ENCODE data around the gene GTF2E1. TPM values are rescaled to one million over a fixed set of nuclear protein-coding genes. Genes with fewer than 3 reads are reported as not detected.

The GTF2E1 gene
- total RNA-seq, 1 experiment from 2014 or later: 78.0 TPM

DNA sequence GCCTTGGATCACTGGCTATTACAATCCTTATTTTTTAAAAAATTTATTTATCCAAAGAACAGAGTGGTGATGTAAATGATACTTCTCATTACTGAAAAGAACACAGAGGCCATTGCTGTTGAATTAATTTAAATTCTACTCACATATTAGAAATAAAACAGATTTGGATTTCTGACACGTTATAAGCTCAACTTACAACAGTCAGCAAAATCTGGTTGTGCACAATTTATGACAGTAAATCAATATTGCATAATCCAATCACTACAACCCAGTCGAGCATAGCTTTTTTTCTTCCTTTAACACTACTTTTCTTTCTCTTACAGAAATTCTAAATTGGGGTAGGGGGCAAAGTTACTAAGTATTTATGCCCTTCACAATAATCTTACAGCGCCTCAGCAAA, 43.2 kb upstream of the GTF2E1 start:
- POLR2A ChIA-PET: no interaction called here
- CTCF ChIA-PET: interaction anchor here (1.6 kb wide), 1 partner anchor 96 kb away, joined by 7 read pairs; no protein-coding TSS in a partner anchor

More for the DNA sequence above, 43.2 kb upstream of the GTF2E1 start:
- H3K27me3 Mint-ChIP-seq (ENCODE audit: low read depth): no peaks in the 10 kb centered on the region
- peaks cover 12% of the 10 kb centered on the region for H3K9me3 Mint-ChIP-seq
- no peak overlapping the region for H3K4me3 Mint-ChIP-seq
- peaks cover 34% of the 10 kb centered on the region for H3K4me1 Mint-ChIP-seq
- H3K36me3 Mint-ChIP-seq: peaks cover 14% of the 10 kb centered on the region
- H3K27ac Mint-ChIP-seq: peak overlapping the region; percentile 9; the same call in 1 of the 2 replicates
- ATAC-seq (no peak), DNase-seq (ENCODE audit: low spot score) (no peak)
- TF ChIP-seq, protein P1, sequence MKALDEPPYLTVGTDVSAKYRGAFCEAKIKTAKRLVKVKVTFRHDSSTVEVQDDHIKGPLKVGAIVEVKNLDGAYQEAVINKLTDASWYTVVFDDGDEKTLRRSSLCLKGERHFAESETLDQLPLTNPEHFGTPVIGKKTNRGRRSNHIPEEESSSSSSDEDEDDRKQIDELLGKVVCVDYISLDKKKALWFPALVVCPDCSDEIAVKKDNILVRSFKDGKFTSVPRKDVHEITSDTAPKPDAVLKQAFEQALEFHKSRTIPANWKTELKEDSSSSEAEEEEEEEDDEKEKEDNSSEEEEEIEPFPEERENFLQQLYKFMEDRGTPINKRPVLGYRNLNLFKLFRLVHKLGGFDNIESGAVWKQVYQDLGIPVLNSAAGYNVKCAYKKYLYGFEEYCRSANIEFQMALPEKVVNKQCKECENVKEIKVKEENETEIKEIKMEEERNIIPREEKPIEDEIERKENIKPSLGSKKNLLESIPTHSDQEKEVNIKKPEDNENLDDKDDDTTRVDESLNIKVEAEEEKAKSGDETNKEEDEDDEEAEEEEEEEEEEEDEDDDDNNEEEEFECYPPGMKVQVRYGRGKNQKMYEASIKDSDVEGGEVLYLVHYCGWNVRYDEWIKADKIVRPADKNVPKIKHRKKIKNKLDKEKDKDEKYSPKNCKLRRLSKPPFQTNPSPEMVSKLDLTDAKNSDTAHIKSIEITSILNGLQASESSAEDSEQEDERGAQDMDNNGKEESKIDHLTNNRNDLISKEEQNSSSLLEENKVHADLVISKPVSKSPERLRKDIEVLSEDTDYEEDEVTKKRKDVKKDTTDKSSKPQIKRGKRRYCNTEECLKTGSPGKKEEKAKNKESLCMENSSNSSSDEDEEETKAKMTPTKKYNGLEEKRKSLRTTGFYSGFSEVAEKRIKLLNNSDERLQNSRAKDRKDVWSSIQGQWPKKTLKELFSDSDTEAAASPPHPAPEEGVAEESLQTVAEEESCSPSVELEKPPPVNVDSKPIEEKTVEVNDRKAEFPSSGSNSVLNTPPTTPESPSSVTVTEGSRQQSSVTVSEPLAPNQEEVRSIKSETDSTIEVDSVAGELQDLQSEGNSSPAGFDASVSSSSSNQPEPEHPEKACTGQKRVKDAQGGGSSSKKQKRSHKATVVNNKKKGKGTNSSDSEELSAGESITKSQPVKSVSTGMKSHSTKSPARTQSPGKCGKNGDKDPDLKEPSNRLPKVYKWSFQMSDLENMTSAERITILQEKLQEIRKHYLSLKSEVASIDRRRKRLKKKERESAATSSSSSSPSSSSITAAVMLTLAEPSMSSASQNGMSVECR (CRISPR knock-in tag; IDR thresholded peaks at IDR 0.05; ENCODE audit: borderline replicate concordance): no peak
- TF ChIP-seq TEAD4 (CRISPR knock-in tag; IDR thresholded peaks at IDR 0.05) (no peak), IRF2 (CRISPR knock-in tag; IDR thresholded peaks at IDR 0.05; ENCODE audit: borderline replicate concordance, low read depth) (no peak), GRHL2 (CRISPR knock-in tag; IDR thresholded peaks at IDR 0.05; ENCODE audit: insufficient replicate concordance, severe bottlenecking) (no peak), OVOL2 (CRISPR knock-in tag; IDR thresholded peaks at IDR 0.05; ENCODE audit: borderline replicate concordance) (no peak), SMAD3 (CRISPR knock-in tag; IDR thresholded peaks at IDR 0.05; ENCODE audit: borderline replicate concordance) (no peak), ZBTB21 (CRISPR knock-in tag; IDR thresholded peaks at IDR 0.05; ENCODE audit: borderline replicate concordance) (no peak), MYBL2 (CRISPR knock-in tag; IDR thresholded peaks at IDR 0.05) (no peak), NR3C1 (CRISPR knock-in tag; conservative IDR thresholded peaks at IDR 0.05; ENCODE audit: low read depth) (no peak)
- TF ChIP-seq, protein P2, sequence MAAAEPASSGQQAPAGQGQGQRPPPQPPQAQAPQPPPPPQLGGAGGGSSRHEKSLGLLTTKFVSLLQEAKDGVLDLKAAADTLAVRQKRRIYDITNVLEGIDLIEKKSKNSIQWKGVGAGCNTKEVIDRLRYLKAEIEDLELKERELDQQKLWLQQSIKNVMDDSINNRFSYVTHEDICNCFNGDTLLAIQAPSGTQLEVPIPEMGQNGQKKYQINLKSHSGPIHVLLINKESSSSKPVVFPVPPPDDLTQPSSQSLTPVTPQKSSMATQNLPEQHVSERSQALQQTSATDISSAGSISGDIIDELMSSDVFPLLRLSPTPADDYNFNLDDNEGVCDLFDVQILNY (CRISPR knock-in tag; IDR thresholded peaks at IDR 0.05): no peak
- TF ChIP-seq, protein P3, sequence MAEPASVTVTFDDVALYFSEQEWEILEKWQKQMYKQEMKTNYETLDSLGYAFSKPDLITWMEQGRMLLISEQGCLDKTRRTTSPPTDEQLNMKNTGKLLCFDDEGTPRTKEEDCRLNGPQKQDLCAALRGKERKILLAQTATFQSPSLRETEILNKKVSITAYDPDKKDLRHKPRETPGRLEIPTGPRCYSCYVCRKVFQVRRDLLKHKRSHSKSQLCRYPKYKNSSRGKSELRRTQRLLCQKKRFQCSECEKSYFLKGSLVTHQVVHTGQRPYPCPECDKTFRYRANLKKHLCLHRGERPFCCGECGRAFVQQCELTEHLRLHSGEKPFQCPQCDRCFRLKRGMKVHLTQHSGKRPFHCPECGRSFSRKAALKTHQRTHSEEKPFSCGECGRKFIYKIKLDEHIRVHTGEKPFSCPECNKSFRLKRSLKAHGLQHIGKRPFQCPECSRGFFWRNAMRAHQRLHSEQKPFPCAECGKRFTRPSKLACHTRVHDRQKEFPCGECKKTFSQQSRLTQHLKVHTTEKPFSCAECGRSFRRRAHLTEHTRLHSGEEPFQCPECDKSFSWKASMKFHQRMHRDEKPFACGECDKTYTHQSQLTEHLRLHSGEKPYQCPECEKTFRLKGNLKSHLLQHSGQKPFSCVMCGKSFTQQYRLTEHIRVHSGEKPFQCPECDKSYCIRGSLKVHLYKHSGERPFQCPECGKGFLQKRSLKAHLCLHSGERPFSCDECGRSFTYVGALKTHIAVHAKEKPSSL (CRISPR knock-in tag; conservative IDR thresholded peaks at IDR 0.05): no peak
- TF ChIP-seq, protein P4, sequence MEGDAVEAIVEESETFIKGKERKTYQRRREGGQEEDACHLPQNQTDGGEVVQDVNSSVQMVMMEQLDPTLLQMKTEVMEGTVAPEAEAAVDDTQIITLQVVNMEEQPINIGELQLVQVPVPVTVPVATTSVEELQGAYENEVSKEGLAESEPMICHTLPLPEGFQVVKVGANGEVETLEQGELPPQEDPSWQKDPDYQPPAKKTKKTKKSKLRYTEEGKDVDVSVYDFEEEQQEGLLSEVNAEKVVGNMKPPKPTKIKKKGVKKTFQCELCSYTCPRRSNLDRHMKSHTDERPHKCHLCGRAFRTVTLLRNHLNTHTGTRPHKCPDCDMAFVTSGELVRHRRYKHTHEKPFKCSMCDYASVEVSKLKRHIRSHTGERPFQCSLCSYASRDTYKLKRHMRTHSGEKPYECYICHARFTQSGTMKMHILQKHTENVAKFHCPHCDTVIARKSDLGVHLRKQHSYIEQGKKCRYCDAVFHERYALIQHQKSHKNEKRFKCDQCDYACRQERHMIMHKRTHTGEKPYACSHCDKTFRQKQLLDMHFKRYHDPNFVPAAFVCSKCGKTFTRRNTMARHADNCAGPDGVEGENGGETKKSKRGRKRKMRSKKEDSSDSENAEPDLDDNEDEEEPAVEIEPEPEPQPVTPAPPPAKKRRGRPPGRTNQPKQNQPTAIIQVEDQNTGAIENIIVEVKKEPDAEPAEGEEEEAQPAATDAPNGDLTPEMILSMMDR (IDR thresholded peaks at IDR 0.05): no peak
- TF ChIP-seq, protein P5, sequence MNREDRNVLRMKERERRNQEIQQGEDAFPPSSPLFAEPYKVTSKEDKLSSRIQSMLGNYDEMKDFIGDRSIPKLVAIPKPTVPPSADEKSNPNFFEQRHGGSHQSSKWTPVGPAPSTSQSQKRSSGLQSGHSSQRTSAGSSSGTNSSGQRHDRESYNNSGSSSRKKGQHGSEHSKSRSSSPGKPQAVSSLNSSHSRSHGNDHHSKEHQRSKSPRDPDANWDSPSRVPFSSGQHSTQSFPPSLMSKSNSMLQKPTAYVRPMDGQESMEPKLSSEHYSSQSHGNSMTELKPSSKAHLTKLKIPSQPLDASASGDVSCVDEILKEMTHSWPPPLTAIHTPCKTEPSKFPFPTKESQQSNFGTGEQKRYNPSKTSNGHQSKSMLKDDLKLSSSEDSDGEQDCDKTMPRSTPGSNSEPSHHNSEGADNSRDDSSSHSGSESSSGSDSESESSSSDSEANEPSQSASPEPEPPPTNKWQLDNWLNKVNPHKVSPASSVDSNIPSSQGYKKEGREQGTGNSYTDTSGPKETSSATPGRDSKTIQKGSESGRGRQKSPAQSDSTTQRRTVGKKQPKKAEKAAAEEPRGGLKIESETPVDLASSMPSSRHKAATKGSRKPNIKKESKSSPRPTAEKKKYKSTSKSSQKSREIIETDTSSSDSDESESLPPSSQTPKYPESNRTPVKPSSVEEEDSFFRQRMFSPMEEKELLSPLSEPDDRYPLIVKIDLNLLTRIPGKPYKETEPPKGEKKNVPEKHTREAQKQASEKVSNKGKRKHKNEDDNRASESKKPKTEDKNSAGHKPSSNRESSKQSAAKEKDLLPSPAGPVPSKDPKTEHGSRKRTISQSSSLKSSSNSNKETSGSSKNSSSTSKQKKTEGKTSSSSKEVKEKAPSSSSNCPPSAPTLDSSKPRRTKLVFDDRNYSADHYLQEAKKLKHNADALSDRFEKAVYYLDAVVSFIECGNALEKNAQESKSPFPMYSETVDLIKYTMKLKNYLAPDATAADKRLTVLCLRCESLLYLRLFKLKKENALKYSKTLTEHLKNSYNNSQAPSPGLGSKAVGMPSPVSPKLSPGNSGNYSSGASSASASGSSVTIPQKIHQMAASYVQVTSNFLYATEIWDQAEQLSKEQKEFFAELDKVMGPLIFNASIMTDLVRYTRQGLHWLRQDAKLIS (CRISPR knock-in tag; IDR thresholded peaks at IDR 0.05; ENCODE audit: borderline replicate concordance): no peak
- TF ChIP-seq, protein P6, sequence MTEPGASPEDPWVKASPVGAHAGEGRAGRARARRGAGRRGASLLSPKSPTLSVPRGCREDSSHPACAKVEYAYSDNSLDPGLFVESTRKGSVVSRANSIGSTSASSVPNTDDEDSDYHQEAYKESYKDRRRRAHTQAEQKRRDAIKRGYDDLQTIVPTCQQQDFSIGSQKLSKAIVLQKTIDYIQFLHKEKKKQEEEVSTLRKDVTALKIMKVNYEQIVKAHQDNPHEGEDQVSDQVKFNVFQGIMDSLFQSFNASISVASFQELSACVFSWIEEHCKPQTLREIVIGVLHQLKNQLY (CRISPR knock-in tag; IDR thresholded peaks at IDR 0.05): no peak
- TF ChIP-seq, protein P7, sequence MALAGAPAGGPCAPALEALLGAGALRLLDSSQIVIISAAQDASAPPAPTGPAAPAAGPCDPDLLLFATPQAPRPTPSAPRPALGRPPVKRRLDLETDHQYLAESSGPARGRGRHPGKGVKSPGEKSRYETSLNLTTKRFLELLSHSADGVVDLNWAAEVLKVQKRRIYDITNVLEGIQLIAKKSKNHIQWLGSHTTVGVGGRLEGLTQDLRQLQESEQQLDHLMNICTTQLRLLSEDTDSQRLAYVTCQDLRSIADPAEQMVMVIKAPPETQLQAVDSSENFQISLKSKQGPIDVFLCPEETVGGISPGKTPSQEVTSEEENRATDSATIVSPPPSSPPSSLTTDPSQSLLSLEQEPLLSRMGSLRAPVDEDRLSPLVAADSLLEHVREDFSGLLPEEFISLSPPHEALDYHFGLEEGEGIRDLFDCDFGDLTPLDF (CRISPR knock-in tag; IDR thresholded peaks at IDR 0.05): no peak
- TF ChIP-seq, protein P8, sequence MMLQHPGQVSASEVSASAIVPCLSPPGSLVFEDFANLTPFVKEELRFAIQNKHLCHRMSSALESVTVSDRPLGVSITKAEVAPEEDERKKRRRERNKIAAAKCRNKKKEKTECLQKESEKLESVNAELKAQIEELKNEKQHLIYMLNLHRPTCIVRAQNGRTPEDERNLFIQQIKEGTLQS (CRISPR knock-in tag; conservative IDR thresholded peaks at IDR 0.05): no peak
- TF ChIP-seq, protein P9, sequence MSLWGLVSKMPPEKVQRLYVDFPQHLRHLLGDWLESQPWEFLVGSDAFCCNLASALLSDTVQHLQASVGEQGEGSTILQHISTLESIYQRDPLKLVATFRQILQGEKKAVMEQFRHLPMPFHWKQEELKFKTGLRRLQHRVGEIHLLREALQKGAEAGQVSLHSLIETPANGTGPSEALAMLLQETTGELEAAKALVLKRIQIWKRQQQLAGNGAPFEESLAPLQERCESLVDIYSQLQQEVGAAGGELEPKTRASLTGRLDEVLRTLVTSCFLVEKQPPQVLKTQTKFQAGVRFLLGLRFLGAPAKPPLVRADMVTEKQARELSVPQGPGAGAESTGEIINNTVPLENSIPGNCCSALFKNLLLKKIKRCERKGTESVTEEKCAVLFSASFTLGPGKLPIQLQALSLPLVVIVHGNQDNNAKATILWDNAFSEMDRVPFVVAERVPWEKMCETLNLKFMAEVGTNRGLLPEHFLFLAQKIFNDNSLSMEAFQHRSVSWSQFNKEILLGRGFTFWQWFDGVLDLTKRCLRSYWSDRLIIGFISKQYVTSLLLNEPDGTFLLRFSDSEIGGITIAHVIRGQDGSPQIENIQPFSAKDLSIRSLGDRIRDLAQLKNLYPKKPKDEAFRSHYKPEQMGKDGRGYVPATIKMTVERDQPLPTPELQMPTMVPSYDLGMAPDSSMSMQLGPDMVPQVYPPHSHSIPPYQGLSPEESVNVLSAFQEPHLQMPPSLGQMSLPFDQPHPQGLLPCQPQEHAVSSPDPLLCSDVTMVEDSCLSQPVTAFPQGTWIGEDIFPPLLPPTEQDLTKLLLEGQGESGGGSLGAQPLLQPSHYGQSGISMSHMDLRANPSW (CRISPR knock-in tag; conservative IDR thresholded peaks at IDR 0.05; ENCODE audit: low read depth): no peak

Measured in WTC11 (cell line).